Tibial nerve (tissue), 4 donors: Measurements from ENCODE around the gene CDCA3. TPM values are rescaled to one million over a fixed set of nuclear protein-coding genes. Genes with fewer than 3 reads are reported as not detected.

ENCODE experiments used
- DNase-seq, 2 donors: peaks; one replicate each; pipeline ENCODE4 v3.0.0-alpha.2; 2019; ENCODE audit warnings: low spot score in 2 of 2
- H3K27ac ChIP-seq, 4 donors: fragments of 200-600 bp; sonication (generic) in 3 of 4; one replicate each; pipeline ENCODE4 v1.5.1; 2017 to 2019; ENCODE audit warnings: mild to moderate bottlenecking in 1 of 4
- H3K27me3 ChIP-seq, 2 donors: fragments of 200-600 bp; sonication (generic) in 1 of 2; one replicate each; pipeline versions ENCODE4 v1.5.1 to v1.6.0; 2017 to 2019
- H3K36me3 ChIP-seq, 3 donors: fragments of 200-600 bp; sonication (generic); one replicate each; pipeline ENCODE4 v1.5.1; 2018 to 2019
- H3K4me1 ChIP-seq, 4 donors: fragments of 200-600 bp; sonication (generic) in 3 of 4; one replicate each; pipeline ENCODE4 v1.5.1; 2017 to 2019
- H3K4me3 ChIP-seq, 4 donors: fragments of 200-600 bp; sonication (generic) in 3 of 4; one replicate each; pipeline ENCODE4 v1.5.1; 2017 to 2019; ENCODE audit warnings: mild to moderate bottlenecking in 1 of 4, moderate library complexity in 1 of 4
- H3K9me3 ChIP-seq, 4 donors: fragments of 200-600 bp; sonication (generic) in 3 of 4; one replicate each; pipeline ENCODE4 v1.5.1; 2017 to 2019
- EP300 ChIP-seq, 2 donors: sonication (generic); formaldehyde crosslinking; IDR thresholded peaks; one replicate each; pipeline ENCODE4 v1.6.1; 2017; ENCODE audit warnings: antibody characterized with exemption in 2 of 2, mild to moderate bottlenecking in 1 of 2
- POLR2A ChIP-seq, 2 donors: fragments of 450-650 bp; IDR thresholded peaks; one replicate each; pipeline ENCODE4 v1.6.1; 2017; ENCODE audit warnings: antibody characterized with exemption in 2 of 2, mild to moderate bottlenecking in 2 of 2, moderate library complexity in 2 of 2
- WGBS, 2 donors: methylation state at CpG; one replicate each; pipeline ENCODE4 v1.1.5; 2018; 5-methylcytosine and 5-hydroxymethylcytosine counted together
- total RNA-seq, 4 donors: library from RNA; depleted of rRNA; stranded (reverse); fragments of >200 nt; gene quantifications; one replicate each; pipeline ENCODE4 v1.1.0, GENCODE V29; 2016
- TF ChIP-seq, protein P1 (sequence below), 5 experiments: fragments of 200-600 bp in 3 of 5; fragments of 450-650 bp in 2 of 5; sonication (generic) in 3 of 5; IDR thresholded peaks; one replicate each; pipeline ENCODE4 v1.5.1; 2016 to 2019; ENCODE audit warnings: antibody characterized with exemption in 5 of 5, mild to moderate bottlenecking in 3 of 5, moderate library complexity in 2 of 5

CDCA3 gene
- total RNA-seq, 4 donors from 2014 or later, result 0.21 to 19.4 (median 3.6) TPM

DNA sequence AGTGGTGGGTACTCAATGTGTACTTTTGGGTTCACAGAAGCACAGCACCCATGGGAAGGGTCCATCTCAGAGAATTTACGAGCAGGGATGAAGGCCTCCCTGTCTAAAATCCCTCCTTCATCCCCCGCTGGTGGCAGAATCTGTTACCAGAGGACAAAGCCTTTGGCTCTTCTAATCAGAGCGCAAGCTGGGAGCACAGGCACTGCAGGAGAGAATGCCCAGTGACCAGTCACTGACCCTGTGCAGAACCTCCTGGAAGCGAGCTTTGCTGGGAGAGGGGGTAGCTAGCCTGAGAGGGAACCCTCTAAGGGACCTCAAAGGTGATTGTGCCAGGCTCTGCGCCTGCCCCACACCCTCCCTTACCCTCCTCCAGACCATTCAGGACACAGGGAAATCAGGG lies 30.9 kb downstream of the CDCA3 start:
- WGBS, 2 donors, result 67 to 83% methylated on average over 5 of the region's 5 CpGs
- H3K4me3 ChIP-seq, result no peak overlapping the region
- peaks cover 0 to 23% (median 10%) of the 10 kb centered on the region in 4 donors for H3K4me1 ChIP-seq

DNA sequence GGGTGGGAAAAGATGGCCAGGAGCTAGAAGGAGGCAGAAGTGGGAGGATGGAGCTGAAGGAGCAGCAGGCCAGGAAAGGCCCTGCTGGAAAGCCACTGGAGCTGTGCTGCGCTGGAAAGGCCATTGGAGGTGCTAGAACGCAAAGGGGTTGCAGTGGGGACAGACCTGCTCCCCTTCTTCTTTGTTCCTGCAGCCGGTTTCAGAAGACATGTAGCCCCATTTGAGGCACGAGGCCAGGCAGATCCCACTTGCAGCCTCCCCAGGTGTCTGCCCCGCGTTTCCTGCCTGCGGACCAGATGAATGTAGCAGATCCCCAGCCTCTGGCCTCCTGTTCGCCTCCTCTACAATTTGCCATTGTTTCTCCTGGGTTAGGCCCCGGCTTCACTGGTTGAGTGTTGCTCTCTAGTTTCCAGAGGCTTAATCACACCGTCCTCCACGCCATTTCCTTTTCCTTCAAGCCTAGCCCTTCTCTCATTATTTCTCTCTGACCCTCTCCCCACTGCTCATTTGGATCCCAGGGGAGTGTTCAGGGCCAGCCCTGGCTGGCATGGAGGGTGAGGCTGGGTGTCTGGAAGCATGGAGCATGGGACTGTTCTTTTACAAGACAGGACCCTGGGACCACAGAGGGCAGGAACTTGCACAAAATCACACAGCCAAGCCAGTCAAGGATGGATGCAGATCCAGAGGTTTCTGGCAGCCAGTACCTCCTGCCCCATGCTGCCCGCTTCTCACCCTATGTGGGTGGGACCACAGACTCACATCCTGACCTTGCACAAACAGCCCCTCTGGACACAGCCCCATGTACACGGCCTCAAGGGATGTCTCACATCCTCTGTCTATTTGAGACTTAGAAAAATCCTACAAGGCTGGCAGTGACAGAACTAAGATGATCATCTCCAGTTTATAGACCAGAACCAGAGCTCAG lies 31.7 kb downstream of the CDCA3 start:
- DNase-seq, result no peak
- Histone ChIP-seq H3K27ac (no peak overlapping the region), H3K4me1 (peaks cover 0 to 20% (median 10%) of the 10 kb centered on the region in 4 donors), H3K27me3 (peaks cover 0 to 33% of the 10 kb centered on the region in 2 donors), H3K9me3 (no peaks in the 10 kb centered on the region), H3K36me3 (no peaks in the 10 kb centered on the region), H3K4me3 (no peak overlapping the region)
- TF ChIP-seq, protein P1, sequence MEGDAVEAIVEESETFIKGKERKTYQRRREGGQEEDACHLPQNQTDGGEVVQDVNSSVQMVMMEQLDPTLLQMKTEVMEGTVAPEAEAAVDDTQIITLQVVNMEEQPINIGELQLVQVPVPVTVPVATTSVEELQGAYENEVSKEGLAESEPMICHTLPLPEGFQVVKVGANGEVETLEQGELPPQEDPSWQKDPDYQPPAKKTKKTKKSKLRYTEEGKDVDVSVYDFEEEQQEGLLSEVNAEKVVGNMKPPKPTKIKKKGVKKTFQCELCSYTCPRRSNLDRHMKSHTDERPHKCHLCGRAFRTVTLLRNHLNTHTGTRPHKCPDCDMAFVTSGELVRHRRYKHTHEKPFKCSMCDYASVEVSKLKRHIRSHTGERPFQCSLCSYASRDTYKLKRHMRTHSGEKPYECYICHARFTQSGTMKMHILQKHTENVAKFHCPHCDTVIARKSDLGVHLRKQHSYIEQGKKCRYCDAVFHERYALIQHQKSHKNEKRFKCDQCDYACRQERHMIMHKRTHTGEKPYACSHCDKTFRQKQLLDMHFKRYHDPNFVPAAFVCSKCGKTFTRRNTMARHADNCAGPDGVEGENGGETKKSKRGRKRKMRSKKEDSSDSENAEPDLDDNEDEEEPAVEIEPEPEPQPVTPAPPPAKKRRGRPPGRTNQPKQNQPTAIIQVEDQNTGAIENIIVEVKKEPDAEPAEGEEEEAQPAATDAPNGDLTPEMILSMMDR (IDR thresholded peaks at IDR 0.05), result no peak
- TF ChIP-seq POLR2A (IDR thresholded peaks at IDR 0.05) (no peak), EP300 (IDR thresholded peaks at IDR 0.05) (no peak)
- WGBS, 2 donors, result 68 to 70% methylated on average over 13 of the region's 13 CpGs

More for the DNA sequence above, 30.9 kb downstream of the CDCA3 start:
- TF ChIP-seq EP300 (IDR thresholded peaks at IDR 0.05), result no peak
- TF ChIP-seq, protein P1 (IDR thresholded peaks at IDR 0.05), result no peak
- no peak for TF ChIP-seq POLR2A (IDR thresholded peaks at IDR 0.05)
- Histone ChIP-seq H3K36me3 (no peaks in the 10 kb centered on the region), H3K27ac (no peak overlapping the region), H3K27me3 (peaks cover 0 to 31% of the 10 kb centered on the region in 2 donors), H3K9me3 (no peaks in the 10 kb centered on the region)
- no peak for DNase-seq

DNA sequence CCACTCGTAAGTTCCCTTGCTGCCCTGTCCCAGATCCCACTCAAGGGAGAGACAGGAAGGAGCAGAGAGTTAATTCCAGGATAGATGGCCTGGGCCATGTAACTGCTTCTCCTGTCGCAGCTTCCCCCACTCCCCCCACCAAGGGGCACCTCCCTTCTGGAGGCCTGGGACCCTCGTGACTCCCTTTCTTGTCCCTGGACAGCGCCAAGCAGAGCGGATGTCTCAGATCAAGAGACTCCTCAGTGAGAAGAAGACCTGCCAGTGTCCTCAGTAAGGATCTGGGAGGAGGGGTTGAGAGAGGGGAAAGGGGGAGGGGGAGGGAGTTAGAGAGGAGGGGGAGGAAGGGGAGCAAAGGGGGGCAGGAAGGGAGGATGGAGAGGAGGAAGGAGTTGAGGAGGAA lies 32.4 kb downstream of the CDCA3 start:
- H3K4me1 ChIP-seq, result peaks cover 0 to 20% (median 10%) of the 10 kb centered on the region in 4 donors
- H3K27ac ChIP-seq, result no peak overlapping the region
- H3K27me3 ChIP-seq, result peaks cover 0 to 29% of the 10 kb centered on the region in 2 donors
- WGBS, 2 donors, result 71 to 86% methylated on average over 5 of the region's 5 CpGs
- no peak overlapping the region for H3K4me3 ChIP-seq
- DNase-seq, result no peak
- H3K36me3 ChIP-seq, result no peaks in the 10 kb centered on the region
- TF ChIP-seq, protein P1 (IDR thresholded peaks at IDR 0.05), result no peak
- TF ChIP-seq EP300 (IDR thresholded peaks at IDR 0.05) (no peak), POLR2A (IDR thresholded peaks at IDR 0.05) (no peak)
- no peaks in the 10 kb centered on the region for H3K9me3 ChIP-seq

DNA sequence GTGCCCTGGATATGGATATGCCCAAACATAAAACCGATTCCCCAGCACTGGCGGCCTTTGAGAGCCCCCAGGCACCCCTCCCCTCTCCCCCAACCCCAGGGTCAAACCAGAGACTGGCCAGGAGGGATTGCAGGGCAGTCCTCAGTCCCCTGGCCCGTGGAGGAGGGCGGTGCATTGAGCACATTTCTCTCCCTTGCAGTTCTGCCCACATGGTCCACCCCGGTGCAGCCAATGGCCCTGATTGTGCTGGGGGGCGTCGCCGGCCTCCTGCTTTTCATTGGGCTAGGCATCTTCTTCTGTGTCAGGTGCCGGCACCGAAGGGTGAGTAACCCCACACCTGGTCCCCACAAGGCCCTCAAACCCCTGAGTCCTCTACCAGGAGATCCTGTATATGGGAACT lies 32.9 kb downstream of the CDCA3 start:
- WGBS, 2 donors, result 57 to 60% methylated on average over 10 of the region's 10 CpGs
- no peak overlapping the region for H3K27ac ChIP-seq

More for the DNA sequence above, 32.9 kb downstream of the CDCA3 start:
- Histone ChIP-seq H3K4me1 (peaks cover 0 to 20% (median 10%) of the 10 kb centered on the region in 4 donors), H3K9me3 (no peaks in the 10 kb centered on the region), H3K27me3 (peaks cover 0 to 27% of the 10 kb centered on the region in 2 donors), H3K36me3 (no peaks in the 10 kb centered on the region), H3K4me3 (no peak overlapping the region)
- TF ChIP-seq EP300 (IDR thresholded peaks at IDR 0.05) (no peak), POLR2A (IDR thresholded peaks at IDR 0.05) (no peak)
- TF ChIP-seq, protein P1 (IDR thresholded peaks at IDR 0.05), result no peak
- DNase-seq, result no peak
